K562 (cell line): ENCODE results near the gene GPN1. TPM values are rescaled to one million over a fixed set of nuclear protein-coding genes. Genes with fewer than 3 reads are reported as not detected.

ENCODE experiments used
- ATAC-seq: fragments of 200-7000 bp; cut with Tn5 transposase; 3 replicates; pipeline ENCODE4 v1.9.1; 2020; ENCODE audit warnings: moderate library complexity
- BruUV-seq: library from RNA; stranded (reverse); fragments of 400-500 nt; replicated peaks from 2 replicates; lab custom pipeline; 2021; lab: Mats Ljungman, UMichigan
- CTCF ChIA-PET: fragments of 300-600 bp; formaldehyde crosslinking; extraction: SDS; loops from one replicate; lab custom pipeline; 2021; ENCODE audit warnings: low intra/inter-chr PET ratio; lab: Yijun Ruan, JAX
- POLR2A ChIA-PET: fragments of 300-600, 350-650 bp; sonication (Branson Sonifier 250); formaldehyde crosslinking; extraction: SDS; loops from one replicate; lab custom pipeline; 2021; ENCODE audit warnings: antibody characterized with exemption, inconsistent platforms; lab: Yijun Ruan, JAX
- DNase-seq, 4 experiments: peaks; one replicate each; pipeline versions ENCODE4 v3.0.0 to v3.0.0-alpha.2; 2011 to 2018; ENCODE audit warnings: low spot score in 3 of 4, mixed read lengths in 3 of 4; ENCODE audit errors: extremely low read depth in 1 of 4
- FAIRE-seq: peaks from 2 replicates; lab custom pipeline; 2011; peaks lifted over from hg19 to GRCh38; lab: Jason Lieb, UNC
- H2AFZ ChIP-seq: 2 replicates; pipeline ENCODE4 v1.6.0; 2011; ENCODE audit warnings: low read depth, low read length, control low read depth, inconsistent platforms
- H3K27ac ChIP-seq: fragments of 200-600 bp; 3 replicates; pipeline ENCODE4 v1.8.0; 2011; ENCODE audit warnings: low read depth, mild to moderate bottlenecking, control low read depth, inconsistent platforms, low read length, moderate library complexity, mixed read lengths; ENCODE audit errors: extremely low read depth
- H3K27me3 ChIP-seq, 2 experiments: fragments of 300-600 bp in 1 of 2; 2 replicates in 1 of 2; 3 replicates in 1 of 2; pipeline versions ENCODE4 v1.6.0 to v1.8.0; 2011; ENCODE audit warnings: inconsistent platforms in 2 of 2, low read length in 2 of 2, mild to moderate bottlenecking in 1 of 2, mixed read lengths in 1 of 2, moderate library complexity in 1 of 2; ENCODE audit not compliant: control insufficient read depth in 2 of 2, insufficient read depth in 2 of 2
- H3K36me3 ChIP-seq: fragments of 300-600 bp; 3 replicates; pipeline ENCODE4 v1.8.0; 2011; ENCODE audit warnings: mild to moderate bottlenecking, low read length, inconsistent platforms; ENCODE audit not compliant: control insufficient read depth, insufficient read depth
- H3K4me1 ChIP-seq, 2 experiments: fragments of 200-600 bp in 1 of 2; replicated peaks in 1 of 2; 2 replicates in 1 of 2; 3 replicates in 1 of 2; pipeline versions ENCODE4 v1.5.1 to v1.8.0; 2011; ENCODE audit warnings: inconsistent platforms in 2 of 2, low read length in 2 of 2, mild to moderate bottlenecking in 1 of 2, mixed read lengths in 1 of 2, moderate library complexity in 1 of 2; ENCODE audit not compliant: control insufficient read depth in 2 of 2, insufficient read depth in 2 of 2
- H3K4me2 ChIP-seq: 2 replicates; pipeline ENCODE4 v1.6.1; 2011; ENCODE audit warnings: low read length, control low read depth, inconsistent platforms, mixed read lengths; ENCODE audit not compliant: insufficient read depth
- H3K4me3 ChIP-seq: fragments of 200-600 bp; sonication (generic), shearing (Covaris generic); 2 replicates; pipeline ENCODE4 v1.5.1; 2016; ENCODE audit warnings: control low read depth, inconsistent platforms
- H3K79me2 ChIP-seq: fragments of 200-600 bp; 3 replicates; pipeline ENCODE4 v1.8.0; 2011; ENCODE audit warnings: low read length, inconsistent platforms; ENCODE audit not compliant: control insufficient read depth, insufficient read depth
- H3K9ac ChIP-seq, 2 experiments: 2 replicates each; pipeline versions ENCODE4 v1.6.0 to v1.6.1; 2011; ENCODE audit warnings: low read depth in 2 of 2, low read length in 2 of 2, control low read depth in 1 of 2, inconsistent platforms in 1 of 2, mild to moderate bottlenecking in 1 of 2, mixed read lengths in 1 of 2; ENCODE audit not compliant: insufficient read depth in 1 of 2
- H3K9me1 ChIP-seq: one replicate; pipeline ENCODE4 v1.6.0; 2011; ENCODE audit warnings: inconsistent platforms, mild to moderate bottlenecking, low read length, moderate library complexity; ENCODE audit not compliant: control insufficient read depth, insufficient read depth
- H3K9me3 ChIP-seq: replicated peaks from 2 replicates; pipeline ENCODE4 v1.5.1; 2011; ENCODE audit warnings: low read depth, low read length, inconsistent platforms; ENCODE audit not compliant: control insufficient read depth, insufficient read depth
- H4K20me1 ChIP-seq: replicated peaks from 2 replicates; pipeline ENCODE4 v1.6.1; 2011; ENCODE audit warnings: low read length, inconsistent platforms, mixed read lengths; ENCODE audit not compliant: control insufficient read depth, insufficient read depth
- FOXK2 ChIP-seq, 2 experiments: fragments of 450-650 bp; IDR thresholded peaks in 1 of 2; conservative IDR thresholded peaks in 1 of 2; 2 replicates each; pipeline ENCODE4 v1.6.1; 2016; ENCODE audit warnings: low read depth in 2 of 2, mild to moderate bottlenecking in 1 of 2
- POLR2A ChIP-seq: fragments of 450-650 bp; conservative IDR thresholded peaks from 2 replicates; pipeline ENCODE4 v1.6.1; 2016
- POLR2AphosphoS2 ChIP-seq: IDR thresholded peaks from 2 replicates; pipeline ENCODE4 v1.6.1; 2012; ENCODE audit warnings: low read length, improper control_type of control experiment
- WGBS: fragments of 100-300 bp; shearing (Covaris generic); methylation state at CpG from one replicate; pipeline ENCODE4 v1.1.6; 2016; ENCODE audit warnings: low coverage, mixed read lengths; ENCODE audit not compliant: insufficient coverage; ENCODE audit errors: missing lambda C conversion rate; 5-methylcytosine and 5-hydroxymethylcytosine counted together
- in situ Hi-C: fragments of 300-500 bp; cut with MboI; formaldehyde crosslinking; loops from 4 replicates; pipeline ENCODE4 v1.15.0; 2018; ENCODE audit warnings: inconsistent platforms, mixed read lengths
- intact Hi-C: fragments of 100-400 bp; cut with micrococcal nuclease; formaldehyde crosslinking; loops from 2 replicates; pipeline ENCODE4 v1.14.2; 2022
- polyA plus RNA-seq, 8 experiments: library from polyadenylated mRNA; depleted of rRNA in 4 of 8; stranded (reverse) in 5 of 8; unstranded in 3 of 8; fragments of >200 nt; fragmentation: Nextera tagmentation in 2 of 8; fragmentation: Illumina TruSeq in 1 of 8; extraction: Ambion mirVana in 2 of 8; extraction: Trizol in 1 of 8; gene quantifications; 2 replicates each; pipeline versions ENCODE4 v1.2.1 to v1.2.3, GENCODE V29; 2011 to 2014; ENCODE audit warnings: inconsistent platforms in 1 of 8, missing spikeins in 1 of 8
- total RNA-seq, 7 experiments: library from RNA; depleted of rRNA in 6 of 7; stranded (reverse); fragments of >200 nt in 6 of 7; fragmentation: Illumina TruSeq in 2 of 7; extraction: Trizol in 2 of 7; gene quantifications; 2 replicates each; pipeline versions ENCODE4 v1.2.1 to v1.2.3, GENCODE V29; 2011 to 2021; ENCODE audit warnings: low replicate concordance in 1 of 7

Gene GPN1
- total and polyA plus RNA-seq, 9 of the 15 experiments (the other 6 are each of a cell fraction or from before 2014, with no cell fraction given) = 23.4 to 171 (median 48.2) TPM

GRCh38 chr2:27652341-27652740 is 23.5 kb downstream of the GPN1 start:
- ATAC-seq = no peak
- in situ Hi-C loops (no loop called here), intact Hi-C loops (no loop called here)
- Histone ChIP-seq H3K9me3 (no peaks in the 10 kb centered on the region), H3K9me1 (no peaks in the 10 kb centered on the region), H3K27ac (no peak overlapping the region), H4K20me1 (no peaks in the 10 kb centered on the region; the same call in 1 of the 2 replicates), H3K4me2 (no peak overlapping the region), H3K4me1 (peaks cover 0 to 6% of the 10 kb centered on the region in 2 experiments; a peak in 3 of 5 replicates), H3K4me3 (no peak overlapping the region), H3K36me3 (peaks cover 94% of the 10 kb centered on the region), H2AFZ (no peak overlapping the region), H3K9ac (no peak overlapping the region), H3K27me3 (no peaks in the 10 kb centered on the region), H3K79me2 (no peaks in the 10 kb centered on the region)
- BruUV-seq = no TSS peak
- no peak for FAIRE-seq
- ChIA-PET POLR2A (interaction anchor here (1.9 kb wide), 1 partner anchor 11 kb away, joined by 5 read pairs; the partner anchor contains the start of genes SLC4A1AP and SUPT7L), CTCF (no interaction called here)
- DNase-seq = no peak
- no peak for TF ChIP-seq FOXK2 (conservative IDR thresholded peaks at IDR 0.05 in 1 of 2, IDR thresholded peaks at IDR 0.05 in 1 of 2; ENCODE audit: low read depth in 2 of 2)
- TF ChIP-seq POLR2A = 0 out of 2 replicates have a peak, but pooled peaks have one; percentile 19

DNA sequence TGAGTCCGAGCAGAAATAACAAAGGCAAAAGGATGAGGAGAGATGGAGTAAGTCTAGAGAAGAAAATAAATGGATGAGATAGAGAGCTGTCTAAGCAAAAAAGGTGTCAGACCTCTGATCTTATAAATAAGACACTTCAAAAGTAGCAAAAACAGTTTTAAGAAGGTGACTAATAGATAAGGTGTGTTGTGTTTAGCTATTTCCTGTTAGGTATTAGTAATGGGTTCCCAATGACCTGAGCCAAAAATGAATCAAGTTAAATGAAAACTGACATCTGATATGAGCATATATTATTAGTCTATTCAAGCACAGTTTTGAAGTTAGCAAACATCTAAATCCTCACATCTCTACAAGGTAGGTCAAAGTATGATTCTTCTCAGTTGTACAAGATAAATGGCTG is 23.9 kb downstream of the GPN1 start:
- no TSS peak for BruUV-seq
- no peaks in the 10 kb centered on the region for H3K9me3 ChIP-seq
- ChIA-PET POLR2A (interaction anchor here (1.9 kb wide), 1 partner anchor 11 kb away, joined by 5 read pairs; the partner anchor contains the start of genes SLC4A1AP and SUPT7L), CTCF (no interaction called here)
- peaks cover 94% of the 10 kb centered on the region for H3K36me3 ChIP-seq
- 93% methylated on average over 1 of the region's 1 CpG for WGBS
- ATAC-seq = no peak
- H3K4me1 ChIP-seq = peaks cover 0 to 4% of the 10 kb centered on the region in 2 experiments; a peak in 3 of 5 replicates
- intact Hi-C loops (no loop called here), in situ Hi-C loops (no loop called here)
- no peak for FAIRE-seq
- H3K27ac ChIP-seq = no peak overlapping the region
- no peaks in the 10 kb centered on the region for H3K79me2 ChIP-seq
- no peak overlapping the region for H3K4me3 ChIP-seq
- no peak overlapping the region for H3K9ac ChIP-seq
- no peaks in the 10 kb centered on the region for H3K27me3 ChIP-seq
- no peak overlapping the region for H3K4me2 ChIP-seq
- H4K20me1 ChIP-seq = no peaks in the 10 kb centered on the region; the same call in 1 of the 2 replicates
- no peak overlapping the region for H2AFZ ChIP-seq
- no peak for TF ChIP-seq POLR2AphosphoS2
- TF ChIP-seq POLR2A = 0 out of 2 replicates have a peak, but pooled peaks have one; percentile 14
- TF ChIP-seq, all 486 proteins: peak for 1
- no peak for DNase-seq
- H3K9me1 ChIP-seq = no peaks in the 10 kb centered on the region
